HG03103 (cell line): ENCODE results near the gene XRRA1.
"Not testable (repeated sequence)": the region's sequence is repeated elsewhere in the genome, so short reads cannot be mapped to it uniquely, and the experiment has no call there.

ENCODE experiments used
- ATAC-seq: cut with Tn5 transposase; IDR thresholded peaks from one replicate; pipeline ENCODE4 v1.9.1; 2021; ENCODE audit warnings: low read depth; ENCODE audit not compliant: unreplicated experiment

Gene XRRA1

GRCh38 chr11:74840486-74840885 lies 108.4 kb downstream of the XRRA1 start:
- ATAC-seq = no peak

GRCh38 chr11:74839971-74840370 lies 108.9 kb downstream of the XRRA1 start:
- ATAC-seq = no peak

GRCh38 chr11:74839446-74839845 lies 109.4 kb downstream of the XRRA1 start:
- no peak for ATAC-seq

GRCh38 chr11:74838188-74838587 lies 110.7 kb downstream of the XRRA1 start:
- ATAC-seq = no peak

- ATAC-seq = no peak
Measured at GRCh38 chr11:74837191-74837590, 111.7 kb downstream of the XRRA1 start.

- ATAC-seq = no peak
Measured at GRCh38 chr11:74826901-74827300, 122.0 kb downstream of the XRRA1 start.

GRCh38 chr11:74825596-74825995 lies 123.3 kb downstream of the XRRA1 start:
- ATAC-seq = not testable (repeated sequence)

- no peak for ATAC-seq
Measured at GRCh38 chr11:74824285-74824982, 124.5 kb downstream of the XRRA1 start.

GRCh38 chr11:74822170-74822569 lies 126.7 kb downstream of the XRRA1 start:
- ATAC-seq = no peak

- ATAC-seq = no peak
Measured at GRCh38 chr11:74820763-74821162, 128.1 kb downstream of the XRRA1 start.

GRCh38 chr11:74819400-74819799 lies 129.5 kb downstream of the XRRA1 start:
- ATAC-seq = no peak

GRCh38 chr11:74818283-74818946 lies 130.5 kb downstream of the XRRA1 start:
- ATAC-seq = no peak

GRCh38 chr11:74816664-74817063 lies 132.2 kb downstream of the XRRA1 start:
- no peak for ATAC-seq

- ATAC-seq = no peak
Measured at GRCh38 chr11:74815966-74816365, 132.9 kb downstream of the XRRA1 start.

GRCh38 chr11:74809801-74810200 lies 139.1 kb downstream of the XRRA1 start:
- no peak for ATAC-seq

GRCh38 chr11:74806267-74806666 lies 142.6 kb downstream of the XRRA1 start:
- no peak for ATAC-seq

GRCh38 chr11:74791333-74792100 lies 157.4 kb downstream of the XRRA1 start:
- no peak for ATAC-seq
